Lung (tissue), 12 donors: ENCODE data around the gene ABCA7. TPM values are rescaled to one million over a fixed set of nuclear protein-coding genes. Genes with fewer than 3 reads are reported as not detected.

ENCODE experiments used
- ATAC-seq: fragments of 200-7000 bp; cut with Tn5 transposase; one replicate; pipeline ENCODE4 v1.9.1; 2020; ENCODE audit warnings: moderate number of reproducible peaks; ENCODE audit not compliant: insufficient read depth, low FRiP score
- DNase-seq, 3 donors: peaks; one replicate each; pipeline ENCODE4 v3.0.0-alpha.2; 2013 to 2017
- H3K27ac ChIP-seq, 2 donors: one replicate each; pipeline ENCODE4 v1.5.1; 2013; ENCODE audit warnings: mild to moderate bottlenecking in 2 of 2, moderate library complexity in 2 of 2, control low read depth in 1 of 2, inconsistent platforms in 1 of 2, low read depth in 1 of 2, low read length in 1 of 2
- H3K27me3 ChIP-seq, 3 donors: one replicate each; pipeline ENCODE4 v1.5.1; 2013; ENCODE audit warnings: low read length in 2 of 3; ENCODE audit not compliant: control insufficient read depth in 3 of 3, insufficient read depth in 3 of 3
- H3K36me3 ChIP-seq, 4 donors: one replicate each; pipeline ENCODE4 v1.5.1; 2013; ENCODE audit warnings: low read length in 4 of 4, mild to moderate bottlenecking in 1 of 4, moderate library complexity in 1 of 4; ENCODE audit not compliant: control insufficient read depth in 4 of 4, insufficient read depth in 4 of 4
- H3K4me1 ChIP-seq, 5 donors: one replicate each; pipeline ENCODE4 v1.5.1; 2013; ENCODE audit warnings: low read length in 5 of 5, mild to moderate bottlenecking in 2 of 5, moderate library complexity in 1 of 5; ENCODE audit not compliant: control insufficient read depth in 5 of 5, insufficient read depth in 5 of 5
- H3K4me3 ChIP-seq: one replicate; pipeline ENCODE4 v1.5.1; 2013; ENCODE audit warnings: mild to moderate bottlenecking, control low read depth, moderate library complexity
- H3K9ac ChIP-seq, 2 donors: one replicate each; pipeline ENCODE4 v1.5.1; 2013; ENCODE audit warnings: low read length in 2 of 2, control low read depth in 1 of 2; ENCODE audit not compliant: insufficient read depth in 1 of 2
- H3K9me3 ChIP-seq, 4 donors: one replicate each; pipeline ENCODE4 v1.5.1; 2013; ENCODE audit warnings: low read length in 3 of 4, mild to moderate bottlenecking in 1 of 4, moderate library complexity in 1 of 4; ENCODE audit not compliant: control insufficient read depth in 4 of 4, insufficient read depth in 3 of 4
- WGBS, 2 donors: extraction: QIAGEN DNeasy Blood & Tissue Kit; methylation state at CpG; one replicate each; pipeline ENCODE4 v1.1.7; 2013; 5-methylcytosine and 5-hydroxymethylcytosine counted together
- polyA plus RNA-seq, 2 donors: library from polyadenylated mRNA; stranded (reverse); fragments of 200-250 nt; gene quantifications; one replicate each; pipeline ENCODE4 v1.2.1, GENCODE V29; 2013
- total RNA-seq, 2 donors: library from RNA; depleted of rRNA in 1 of 2; stranded (reverse); fragments of >200 nt in 1 of 2; gene quantifications; one replicate each; pipeline ENCODE4 v1.2.1, GENCODE V29; 2014 to 2021
- TF ChIP-seq, protein P1 (sequence below): IDR thresholded peaks from 2 replicates; pipeline ENCODE4 v1.5.1; 2012; ENCODE audit warnings: mild to moderate bottlenecking; ENCODE audit errors: control extremely low read depth, extremely low read depth
- donor health status: control.
- donor health status: control.
- donor health status: Bipolar disorder and iron deficiency.
- donor health status: healthy.
- donor health status: DM: yes; HTN: yes; CAD: no.

Gene ABCA7
- total and polyA plus RNA-seq, 4 donors: 20.1 to 54.4 (median 41.7) TPM

DNA sequence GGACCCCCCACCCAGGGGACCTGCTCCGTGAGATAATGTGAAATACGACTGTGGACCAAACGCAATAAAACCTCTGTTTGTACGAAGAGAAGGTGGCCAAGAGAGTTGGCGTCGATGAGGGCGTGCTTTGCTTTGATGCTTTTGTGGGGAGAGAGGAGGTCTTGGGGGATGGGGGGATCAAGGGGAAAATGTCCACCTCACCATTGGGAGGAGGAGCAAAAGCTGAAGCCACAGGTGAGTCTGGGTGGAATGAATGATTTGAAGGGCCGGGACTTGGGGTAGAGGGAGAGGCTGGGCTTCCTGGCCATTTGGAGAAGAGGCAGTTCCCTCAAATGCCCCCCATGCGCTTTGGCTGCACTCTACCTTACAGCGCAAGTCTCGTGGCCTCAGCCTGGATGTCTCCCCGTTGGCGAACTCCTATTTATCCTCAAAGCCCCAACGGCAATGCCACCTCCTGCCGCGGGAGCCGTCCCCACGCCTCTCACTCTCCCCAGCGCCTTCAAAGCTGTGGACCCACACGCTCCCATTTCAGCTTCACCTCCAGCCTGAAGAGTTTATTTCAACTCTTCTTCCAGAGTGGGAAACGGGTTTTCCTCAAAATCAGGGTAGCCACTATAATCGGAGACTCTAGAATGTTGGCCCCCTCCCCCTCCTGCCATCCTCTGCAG lies 795 bp upstream of the ABCA7 start:
- Histone ChIP-seq H3K9ac (no peak overlapping the region), H3K27me3 (no peaks in the 10 kb centered on the region), H3K36me3 (peaks cover 0 to 16% (median 3%) of the 10 kb centered on the region in 4 donors), H3K4me3 (no peak overlapping the region), H3K9me3 (no peaks in the 10 kb centered on the region), H3K27ac (peak overlapping the region in 1 of 2 donors; percentile 36), H3K4me1 (peaks cover 0 to 36% (median 3%) of the 10 kb centered on the region in 5 donors)
- TF ChIP-seq, protein P1, sequence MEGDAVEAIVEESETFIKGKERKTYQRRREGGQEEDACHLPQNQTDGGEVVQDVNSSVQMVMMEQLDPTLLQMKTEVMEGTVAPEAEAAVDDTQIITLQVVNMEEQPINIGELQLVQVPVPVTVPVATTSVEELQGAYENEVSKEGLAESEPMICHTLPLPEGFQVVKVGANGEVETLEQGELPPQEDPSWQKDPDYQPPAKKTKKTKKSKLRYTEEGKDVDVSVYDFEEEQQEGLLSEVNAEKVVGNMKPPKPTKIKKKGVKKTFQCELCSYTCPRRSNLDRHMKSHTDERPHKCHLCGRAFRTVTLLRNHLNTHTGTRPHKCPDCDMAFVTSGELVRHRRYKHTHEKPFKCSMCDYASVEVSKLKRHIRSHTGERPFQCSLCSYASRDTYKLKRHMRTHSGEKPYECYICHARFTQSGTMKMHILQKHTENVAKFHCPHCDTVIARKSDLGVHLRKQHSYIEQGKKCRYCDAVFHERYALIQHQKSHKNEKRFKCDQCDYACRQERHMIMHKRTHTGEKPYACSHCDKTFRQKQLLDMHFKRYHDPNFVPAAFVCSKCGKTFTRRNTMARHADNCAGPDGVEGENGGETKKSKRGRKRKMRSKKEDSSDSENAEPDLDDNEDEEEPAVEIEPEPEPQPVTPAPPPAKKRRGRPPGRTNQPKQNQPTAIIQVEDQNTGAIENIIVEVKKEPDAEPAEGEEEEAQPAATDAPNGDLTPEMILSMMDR: no peak
- 66 to 72% methylated on average over 22 of the region's 22 CpGs for WGBS, 2 donors
- ATAC-seq (no peak), DNase-seq (no peak)

DNA sequence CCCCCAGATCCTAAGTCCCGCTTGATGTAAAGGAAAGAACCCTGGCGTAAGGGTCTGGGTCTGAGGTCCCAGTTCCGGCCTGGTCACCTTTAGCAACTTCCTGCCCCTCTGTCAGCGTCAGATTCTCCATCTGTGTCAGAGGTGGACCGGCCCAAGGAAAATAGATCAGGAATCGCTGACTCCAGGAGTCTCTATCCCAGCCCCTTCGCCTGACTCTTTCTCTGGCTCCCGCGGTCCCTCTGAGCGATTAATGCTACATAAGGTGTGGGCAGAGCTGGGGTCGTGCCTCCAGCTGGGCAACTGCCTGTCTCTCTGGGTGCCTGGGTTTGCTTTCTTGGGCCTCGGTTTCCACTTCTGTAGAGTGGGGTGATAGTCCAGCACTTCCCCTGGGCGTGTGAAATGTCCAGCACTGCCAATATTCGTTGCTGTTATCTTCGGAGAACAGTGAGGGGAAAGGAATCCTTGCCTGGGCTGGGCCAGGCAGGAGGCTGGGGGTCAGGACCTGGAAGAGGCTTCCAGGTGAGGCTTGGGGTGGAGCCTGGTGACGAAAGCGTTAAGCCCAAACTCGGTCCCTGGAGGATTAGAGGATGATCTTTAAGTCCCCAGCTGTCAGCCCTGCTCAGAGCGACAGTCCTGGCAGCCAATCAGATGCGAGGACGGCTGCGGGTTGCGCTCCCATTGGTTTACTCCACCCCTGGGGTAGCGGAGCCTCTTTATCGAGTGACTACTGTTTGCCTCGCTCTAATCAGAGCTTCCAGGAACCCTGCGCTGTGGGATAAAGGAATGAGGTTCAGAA lies 767 bp downstream of the ABCA7 start:
- peak; percentile 59 for ATAC-seq
- WGBS, 2 donors: 1 to 2% methylated on average over 27 of the region's 27 CpGs
- TF ChIP-seq, protein P1: no peak
- Histone ChIP-seq H3K36me3 (peaks cover 0 to 14% (median 3%) of the 10 kb centered on the region in 4 donors), H3K9ac (no peak overlapping the region), H3K9me3 (no peaks in the 10 kb centered on the region), H3K27me3 (no peaks in the 10 kb centered on the region), H3K4me1 (peaks cover 0 to 36% (median 3%) of the 10 kb centered on the region in 5 donors), H3K27ac (peak overlapping the region in 1 of 2 donors; percentile 0), H3K4me3 (peak overlapping the region; percentile 17)
- DNase-seq: peak; percentile 86 to 92 (median 89)

DNA sequence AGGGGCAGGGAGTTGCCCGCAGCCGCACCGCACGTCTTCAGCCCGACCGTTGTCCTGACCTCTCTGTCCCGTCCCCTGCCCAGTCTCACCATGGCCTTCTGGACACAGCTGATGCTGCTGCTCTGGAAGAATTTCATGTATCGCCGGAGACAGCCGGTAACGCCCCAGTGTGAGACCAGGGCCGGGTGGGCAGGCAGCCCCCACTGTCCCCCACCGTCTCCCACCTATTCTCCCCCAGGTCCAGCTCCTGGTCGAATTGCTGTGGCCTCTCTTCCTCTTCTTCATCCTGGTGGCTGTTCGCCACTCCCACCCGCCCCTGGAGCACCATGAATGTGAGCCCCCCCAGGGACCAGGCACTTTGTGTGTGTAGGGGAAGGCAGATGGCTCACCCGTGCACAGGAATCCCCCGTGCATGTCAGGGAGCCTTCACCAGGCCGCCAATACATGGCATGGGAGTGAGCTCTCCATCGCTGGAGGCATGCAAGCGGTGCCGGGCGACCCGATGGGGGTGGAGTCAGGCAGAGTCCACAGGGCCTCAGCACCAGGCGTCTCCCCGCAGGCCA lies 1.4 kb downstream of the ABCA7 start:
- no peaks in the 10 kb centered on the region for H3K27me3 ChIP-seq
- no peak overlapping the region for H3K9ac ChIP-seq
- H3K9me3 ChIP-seq: no peaks in the 10 kb centered on the region
- peaks cover 0 to 11% (median 3%) of the 10 kb centered on the region in 4 donors for H3K36me3 ChIP-seq
- DNase-seq: no peak
- no peak for ATAC-seq
- H3K27ac ChIP-seq: no peak overlapping the region
- no peak overlapping the region for H3K4me3 ChIP-seq
- 42 to 48% methylated on average over 26 of the region's 26 CpGs for WGBS, 2 donors
- peaks cover 0 to 36% (median 3%) of the 10 kb centered on the region in 5 donors for H3K4me1 ChIP-seq
- TF ChIP-seq, protein P1: no peak
